ENCODE data around the gene BTRC. TPM values are rescaled to one million over a fixed set of nuclear protein-coding genes. Genes with fewer than 3 reads are reported as not detected.
A peak's percentile ranks its signal among the peaks of the same experiment; 100 is the strongest.

The BTRC gene
- polyA plus RNA-seq, 6 donors from 2014 or later, result 6.0 to 13.4 (median 8.3) TPM

DNA sequence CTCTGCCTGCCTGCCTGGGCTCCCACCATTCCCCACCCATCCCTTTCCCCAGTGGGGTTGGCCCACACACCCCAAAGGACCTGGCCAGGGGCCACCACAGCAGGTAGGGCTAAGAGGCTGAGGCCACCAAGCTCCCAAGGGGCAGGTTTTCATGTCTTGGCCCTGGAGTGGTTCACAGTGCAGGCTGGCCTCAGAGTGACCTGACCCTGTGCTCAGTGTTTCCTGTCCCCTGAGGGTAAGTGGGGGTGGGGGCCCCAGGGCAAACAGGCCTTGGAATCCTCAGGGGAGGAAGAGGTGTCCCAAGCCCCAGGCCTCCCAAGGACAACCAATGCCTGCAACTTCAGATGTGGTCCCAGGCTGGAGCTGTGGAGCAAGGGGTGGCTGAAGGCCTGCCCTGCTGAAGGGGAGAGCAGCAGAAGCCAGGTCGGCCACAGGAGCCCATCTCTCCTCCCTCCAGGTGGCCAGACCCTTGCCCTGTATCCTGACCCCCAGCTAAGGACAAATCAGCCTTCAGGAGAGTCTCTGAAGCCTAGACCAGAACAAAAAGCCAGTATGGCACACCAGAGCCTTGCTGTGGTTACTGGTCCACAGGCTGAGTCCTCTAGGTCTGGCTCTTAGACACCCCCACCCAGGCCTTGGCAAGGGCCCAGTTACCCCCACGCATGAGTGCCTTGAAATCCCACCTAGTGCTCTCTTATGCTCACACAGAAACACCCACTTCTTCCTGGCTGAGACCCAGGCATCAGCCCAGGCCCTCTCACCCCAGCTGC, 206.5 kb downstream of the BTRC start:
- no peak for DNase-seq
- Mint-ChIP-seq H3K4me3 (no peak overlapping the region), H3K4me1 (peaks cover 0 to 11% (median 0%) of the 10 kb centered on the region in 3 donors), H3K27me3 (peaks cover 4 to 40% (median 20%) of the 10 kb centered on the region in 3 donors), H3K9me3 (no peaks in the 10 kb centered on the region), H3K27ac (no peak overlapping the region), H3K36me3 (no peaks in the 10 kb centered on the region)
- ATAC-seq (ENCODE audit: low read depth in 2 of 2), result no peak

DNA sequence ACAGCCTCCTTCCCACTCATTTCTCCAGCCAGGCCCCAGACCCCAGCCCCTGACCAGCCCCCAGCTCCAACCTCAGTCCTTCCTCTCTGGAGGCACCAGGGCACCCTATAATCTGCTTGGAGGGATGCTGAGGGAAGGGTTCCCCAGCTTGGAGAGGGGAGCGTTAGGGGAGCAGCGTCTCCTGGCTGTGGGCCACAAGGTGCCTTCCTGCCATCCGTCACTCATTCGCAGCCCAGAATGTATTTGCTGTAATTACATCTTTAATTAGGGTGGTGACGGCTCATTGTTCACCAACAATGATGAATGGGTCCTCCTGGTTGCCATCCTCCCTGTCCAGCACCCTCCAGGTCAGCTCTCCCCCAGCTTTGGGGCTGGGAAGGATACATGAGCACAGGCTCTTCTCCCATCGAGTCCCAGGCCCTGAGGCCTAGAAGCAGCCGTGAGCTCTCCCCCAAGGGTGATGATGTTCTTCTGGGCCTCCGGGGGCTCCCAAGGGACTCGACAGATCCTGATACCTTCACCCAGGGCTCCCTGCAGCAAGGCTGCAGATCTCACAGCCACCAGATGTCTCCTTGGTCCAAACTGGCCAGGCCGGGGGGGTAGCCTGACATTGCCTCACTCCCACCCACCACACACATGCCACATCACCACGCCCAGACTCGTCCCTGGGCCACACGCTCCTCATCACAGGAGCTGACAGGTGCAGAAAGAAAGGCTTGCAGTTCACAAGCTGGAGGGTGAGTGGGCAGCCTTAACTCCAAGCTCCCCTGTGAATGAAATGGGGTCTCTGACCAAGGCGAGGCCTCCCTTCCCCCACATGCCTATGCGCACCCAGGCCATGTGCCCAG, 207.3 kb downstream of the BTRC start:
- H3K4me1 Mint-ChIP-seq, result peaks cover 3 to 12% (median 4%) of the 10 kb centered on the region in 3 donors
- H3K36me3 Mint-ChIP-seq, result no peaks in the 10 kb centered on the region
- H3K4me3 Mint-ChIP-seq, result no peak overlapping the region
- peaks cover 12 to 46% (median 27%) of the 10 kb centered on the region in 3 donors for H3K27me3 Mint-ChIP-seq
- H3K9me3 Mint-ChIP-seq, result no peaks in the 10 kb centered on the region
- no peak for DNase-seq
- ATAC-seq (ENCODE audit: low read depth in 2 of 2), result no peak
- no peak overlapping the region for H3K27ac Mint-ChIP-seq

DNA sequence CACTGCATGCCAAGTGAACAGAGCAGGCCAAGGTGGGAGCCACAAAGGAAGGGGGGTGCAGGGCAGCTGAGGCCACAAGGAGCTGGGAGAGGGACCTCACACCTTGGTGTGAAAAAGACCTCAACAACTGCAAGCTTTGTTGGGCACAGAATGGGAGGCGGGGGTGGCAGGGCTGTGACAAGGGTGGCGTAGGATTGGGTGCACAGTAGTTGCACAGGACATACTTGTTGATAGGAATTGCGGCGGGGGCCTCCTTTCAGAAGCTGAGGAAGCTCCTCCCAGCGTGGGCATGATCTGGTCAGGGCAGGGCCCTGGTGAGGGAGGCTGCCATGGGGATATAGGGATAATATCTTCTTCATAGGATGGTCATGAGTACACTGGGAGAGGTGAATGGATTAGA, 208.3 kb downstream of the BTRC start:
- H3K36me3 Mint-ChIP-seq, result no peaks in the 10 kb centered on the region
- H3K4me3 Mint-ChIP-seq, result peak overlapping the region in 1 of 8 donors; percentile 23
- ATAC-seq (ENCODE audit: low read depth in 2 of 2), result no peak
- no peak for DNase-seq
- peaks cover 8 to 15% (median 12%) of the 10 kb centered on the region in 3 donors for H3K4me1 Mint-ChIP-seq
- H3K9me3 Mint-ChIP-seq, result no peaks in the 10 kb centered on the region
- H3K27ac Mint-ChIP-seq, result peak overlapping the region in 3 of 6 donors; percentile 27 to 54 (median 52)
- H3K27me3 Mint-ChIP-seq, result peaks cover 18 to 56% (median 36%) of the 10 kb centered on the region in 3 donors

DNA sequence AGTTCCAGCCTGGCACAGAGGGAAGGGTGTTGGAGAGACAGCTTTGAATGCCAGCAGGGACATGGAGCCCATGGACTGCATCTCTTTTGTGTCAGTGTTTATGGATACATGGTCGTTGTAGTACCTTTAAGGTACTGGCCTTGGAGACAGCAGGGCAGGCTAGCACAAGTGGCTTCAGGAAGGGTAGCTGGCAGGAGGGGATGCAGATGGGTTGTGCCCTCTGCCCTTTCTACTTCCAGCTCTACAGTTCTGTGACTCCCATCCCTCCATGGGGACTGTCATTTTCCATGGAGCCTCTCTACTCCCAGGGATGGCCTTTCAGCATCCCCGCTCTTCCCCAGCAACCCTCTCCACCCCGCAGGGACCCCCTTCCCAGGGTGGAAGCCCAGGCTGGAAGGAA, 209.0 kb downstream of the BTRC start:
- Mint-ChIP-seq H3K27ac (no peak overlapping the region), H3K9me3 (no peaks in the 10 kb centered on the region), H3K4me1 (peaks cover 12 to 15% (median 15%) of the 10 kb centered on the region in 3 donors), H3K27me3 (peaks cover 23 to 64% (median 44%) of the 10 kb centered on the region in 3 donors), H3K36me3 (no peaks in the 10 kb centered on the region), H3K4me3 (peak overlapping the region in 1 of 8 donors; percentile 22)
- DNase-seq, result no peak
- ATAC-seq (ENCODE audit: low read depth in 2 of 2), result no peak

DNA sequence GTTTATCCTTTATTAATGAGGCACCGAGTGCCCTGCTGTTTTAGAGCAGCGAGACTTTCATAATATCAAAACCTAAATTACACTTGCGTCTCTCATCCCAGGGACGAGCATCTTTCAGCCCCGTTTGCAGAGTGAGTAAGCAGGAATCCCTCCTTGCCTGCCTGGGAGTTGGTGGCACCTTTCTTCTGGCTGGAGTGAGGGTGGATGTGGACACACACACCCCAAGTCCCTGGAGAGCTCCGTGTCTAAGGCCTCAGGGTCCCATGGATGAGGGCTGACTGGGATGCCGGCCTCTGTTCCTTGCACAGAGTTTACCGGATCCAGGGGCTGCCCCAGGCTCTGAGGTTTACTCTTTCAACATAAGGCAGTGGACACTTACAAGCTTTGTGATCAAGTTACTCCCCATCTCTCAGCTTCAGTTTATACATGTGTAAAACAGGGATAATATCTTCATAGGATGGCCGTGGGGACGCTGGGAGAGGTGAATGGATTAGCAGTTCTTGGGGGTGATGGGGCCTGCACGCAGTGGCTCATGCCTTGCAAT, 209.6 kb downstream of the BTRC start:
- no peaks in the 10 kb centered on the region for H3K9me3 Mint-ChIP-seq
- H3K27me3 Mint-ChIP-seq, result peaks cover 28 to 69% (median 50%) of the 10 kb centered on the region in 3 donors
- no peak for ATAC-seq (ENCODE audit: low read depth in 2 of 2)
- DNase-seq, result no peak
- H3K4me1 Mint-ChIP-seq, result peaks cover 11 to 15% (median 12%) of the 10 kb centered on the region in 3 donors
- no peaks in the 10 kb centered on the region for H3K36me3 Mint-ChIP-seq
- H3K27ac Mint-ChIP-seq, result peak overlapping the region in 1 of 6 donors; percentile 80
- H3K4me3 Mint-ChIP-seq, result no peak overlapping the region

DNA sequence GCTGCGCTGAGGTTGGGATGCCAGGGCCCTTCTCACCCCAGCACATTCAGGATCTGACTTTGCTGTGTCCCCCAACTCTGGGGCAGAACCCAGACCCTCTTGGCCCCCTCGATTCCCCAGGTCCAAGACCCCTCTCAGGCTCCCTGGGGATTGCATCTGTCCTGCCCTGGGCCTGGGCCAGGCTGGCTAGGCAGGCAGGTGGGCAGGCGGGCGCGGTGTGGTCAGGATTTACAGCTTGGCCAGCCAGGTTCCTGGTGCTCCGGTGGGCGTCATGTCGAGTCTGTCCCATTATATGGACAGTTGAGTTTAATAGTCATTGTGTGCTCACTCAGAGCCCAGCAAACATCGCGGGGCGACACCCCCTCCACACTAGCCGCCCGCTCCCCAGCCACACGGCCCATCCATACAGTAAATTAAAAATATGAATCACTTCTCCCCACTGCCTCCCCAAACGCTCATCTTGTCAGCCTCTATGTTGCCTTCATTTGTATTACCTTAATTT, 210.6 kb downstream of the BTRC start:
- Mint-ChIP-seq H3K27ac (no peak overlapping the region), H3K36me3 (no peaks in the 10 kb centered on the region), H3K4me1 (peaks cover 11 to 17% (median 16%) of the 10 kb centered on the region in 3 donors), H3K9me3 (no peaks in the 10 kb centered on the region), H3K27me3 (peaks cover 28 to 79% (median 59%) of the 10 kb centered on the region in 3 donors), H3K4me3 (no peak overlapping the region)
- ATAC-seq (ENCODE audit: low read depth in 2 of 2) (no peak), DNase-seq (no peak)

DNA sequence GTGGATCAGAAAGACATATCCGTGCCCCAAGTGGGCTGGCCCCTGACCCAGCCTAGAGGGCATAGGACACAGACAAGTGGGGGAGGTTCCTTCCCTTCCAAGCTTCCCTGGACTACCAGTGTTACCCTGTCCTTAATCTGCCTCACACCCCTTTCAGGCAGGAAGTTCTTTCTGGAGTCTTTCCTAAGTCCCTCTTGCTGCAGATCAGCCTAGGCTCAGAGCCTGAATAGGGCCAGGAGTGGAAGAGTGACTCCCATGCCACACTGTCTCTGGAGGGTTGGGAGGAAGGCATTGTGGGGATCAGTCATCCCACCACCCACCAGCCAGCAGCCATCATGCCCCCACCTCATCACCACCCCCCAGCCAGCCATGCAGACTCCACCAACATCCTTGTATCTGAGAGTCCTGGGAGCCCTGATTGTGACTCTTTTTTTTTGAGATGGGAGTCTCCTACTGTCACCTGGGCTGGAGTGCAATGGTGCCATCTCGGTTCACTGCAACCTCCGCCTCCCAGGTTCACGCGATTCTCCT, 211.5 kb downstream of the BTRC start:
- Mint-ChIP-seq H3K9me3 (no peaks in the 10 kb centered on the region), H3K27ac (no peak overlapping the region), H3K4me3 (peak overlapping the region in 2 of 8 donors; percentile 9 to 68), H3K4me1 (peaks cover 13 to 21% (median 16%) of the 10 kb centered on the region in 3 donors), H3K27me3 (peaks cover 28 to 83% (median 64%) of the 10 kb centered on the region in 3 donors), H3K36me3 (no peaks in the 10 kb centered on the region)
- no peak for ATAC-seq (ENCODE audit: low read depth in 2 of 2)
- DNase-seq, result no peak

DNA sequence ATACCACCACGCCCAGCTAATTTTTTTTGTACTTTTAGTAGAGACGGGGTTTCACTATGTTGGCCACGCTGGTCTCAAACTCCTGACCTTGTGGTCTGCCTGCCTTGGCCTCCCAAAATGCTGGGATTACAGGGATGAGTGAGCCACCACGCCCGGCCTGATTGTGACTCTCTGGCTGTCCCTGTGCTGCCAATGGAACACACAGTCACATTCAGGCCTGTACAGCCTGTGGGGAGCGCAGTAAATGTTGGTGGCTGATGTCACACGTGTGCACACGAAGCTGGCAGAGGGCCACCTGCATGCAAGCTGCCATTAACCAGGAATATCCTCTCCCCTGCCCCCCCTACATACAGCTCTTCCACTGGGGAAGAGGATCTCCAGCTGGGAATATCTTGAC, 212.0 kb downstream of the BTRC start:
- Mint-ChIP-seq H3K27me3 (peaks cover 28 to 80% (median 64%) of the 10 kb centered on the region in 3 donors), H3K4me3 (peak overlapping the region in 1 of 8 donors; percentile 47), H3K27ac (no peak overlapping the region), H3K9me3 (no peaks in the 10 kb centered on the region), H3K36me3 (no peaks in the 10 kb centered on the region), H3K4me1 (peaks cover 13 to 21% (median 21%) of the 10 kb centered on the region in 3 donors)
- DNase-seq (no peak), ATAC-seq (ENCODE audit: low read depth in 2 of 2) (no peak)

DNA sequence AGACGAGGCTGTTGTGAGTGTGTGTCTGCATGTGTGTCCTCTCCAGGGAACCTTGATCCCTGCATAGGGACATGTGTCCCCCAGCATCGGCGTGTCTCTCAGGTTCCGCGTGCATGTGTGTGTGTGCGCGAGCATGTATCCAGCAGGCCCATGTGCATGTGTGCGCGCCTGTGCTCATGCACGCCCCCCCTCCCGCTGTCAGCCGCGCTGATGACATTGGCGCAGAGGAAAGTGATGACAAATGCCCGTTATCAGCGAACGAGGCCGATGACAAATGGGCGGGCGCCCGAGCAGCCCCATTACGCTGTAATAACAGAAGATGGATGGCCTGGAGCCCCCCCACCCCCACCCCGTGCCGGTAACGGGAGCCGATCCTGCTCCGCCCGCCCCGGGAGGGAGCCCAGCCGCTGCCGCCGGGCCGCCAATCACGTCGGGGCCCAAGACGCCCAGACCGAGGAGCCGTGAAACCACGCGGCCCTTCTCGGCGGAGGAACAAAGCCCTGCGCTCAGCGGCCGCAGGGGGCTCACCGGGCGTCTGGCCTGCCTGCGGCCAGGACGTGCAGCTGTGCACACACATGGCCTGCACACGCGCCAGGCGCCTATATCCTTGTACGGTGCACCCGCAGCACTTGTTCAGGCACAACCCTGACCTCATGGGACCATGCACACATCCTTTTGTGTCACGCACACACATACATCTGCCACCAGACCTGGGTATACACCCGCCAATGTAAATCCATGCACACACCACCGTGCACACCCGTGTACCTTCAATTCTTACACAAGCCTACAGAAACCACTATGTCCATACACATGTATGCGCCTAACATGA, 212.6 kb downstream of the BTRC start:
- H3K27ac Mint-ChIP-seq, result peak overlapping the region in 1 of 6 donors; percentile 9
- no peaks in the 10 kb centered on the region for H3K36me3 Mint-ChIP-seq
- no peaks in the 10 kb centered on the region for H3K9me3 Mint-ChIP-seq
- H3K4me3 Mint-ChIP-seq, result peak overlapping the region in 5 of 8 donors; percentile 8 to 68 (median 47)
- peaks cover 28 to 74% (median 64%) of the 10 kb centered on the region in 3 donors for H3K27me3 Mint-ChIP-seq
- ATAC-seq (ENCODE audit: low read depth in 2 of 2) (no peak), DNase-seq (peak; percentile 18)
- H3K4me1 Mint-ChIP-seq, result peaks cover 13 to 23% (median 21%) of the 10 kb centered on the region in 3 donors

DNA sequence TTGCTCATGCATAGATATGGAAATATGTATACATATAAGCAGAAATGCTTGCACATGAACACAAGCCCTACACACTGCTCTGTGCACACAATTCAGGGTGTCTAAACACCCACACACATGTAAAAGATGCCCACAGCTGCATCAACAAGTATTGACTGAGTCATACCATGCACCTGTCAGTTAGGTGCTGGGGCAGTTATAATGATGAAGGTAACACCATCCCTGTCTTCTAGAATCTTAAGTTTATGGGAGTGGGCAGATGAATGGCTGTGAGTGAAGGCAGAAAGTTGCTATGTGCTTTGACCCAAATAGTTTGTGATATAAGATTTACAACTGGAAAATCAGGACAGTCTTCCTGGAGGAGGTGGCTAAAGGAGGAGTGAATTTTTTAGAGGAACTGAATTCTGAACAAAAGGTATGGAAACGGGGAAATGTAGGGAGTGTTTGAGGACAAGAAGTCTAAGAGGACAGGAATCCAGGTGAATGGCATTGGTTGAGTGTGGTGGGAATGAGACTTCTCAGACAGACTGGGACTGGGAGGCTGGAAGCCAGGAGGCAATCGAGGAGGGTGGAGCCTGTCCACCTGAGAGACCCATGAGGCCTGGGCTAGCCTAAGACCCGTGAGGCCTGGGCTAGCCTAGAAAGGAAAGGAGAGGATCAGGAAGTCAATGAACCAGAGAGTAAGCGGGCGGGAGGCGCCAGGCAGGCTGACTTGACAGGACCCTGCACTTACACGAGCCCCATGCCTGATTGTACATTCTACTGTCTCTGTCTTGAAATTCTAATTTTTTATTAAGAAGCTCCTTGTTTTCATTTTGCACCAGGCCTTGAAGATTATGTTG, 213.4 kb downstream of the BTRC start:
- H3K27me3 Mint-ChIP-seq, result peaks cover 28 to 69% (median 64%) of the 10 kb centered on the region in 3 donors
- no peak for DNase-seq
- H3K4me1 Mint-ChIP-seq, result peaks cover 13 to 23% (median 21%) of the 10 kb centered on the region in 3 donors
- no peak for ATAC-seq (ENCODE audit: low read depth in 2 of 2)
- H3K36me3 Mint-ChIP-seq, result no peaks in the 10 kb centered on the region
- H3K9me3 Mint-ChIP-seq, result no peaks in the 10 kb centered on the region
- H3K4me3 Mint-ChIP-seq, result peak overlapping the region in 6 of 8 donors; percentile 8 to 63 (median 43)
- no peak overlapping the region for H3K27ac Mint-ChIP-seq

DNA sequence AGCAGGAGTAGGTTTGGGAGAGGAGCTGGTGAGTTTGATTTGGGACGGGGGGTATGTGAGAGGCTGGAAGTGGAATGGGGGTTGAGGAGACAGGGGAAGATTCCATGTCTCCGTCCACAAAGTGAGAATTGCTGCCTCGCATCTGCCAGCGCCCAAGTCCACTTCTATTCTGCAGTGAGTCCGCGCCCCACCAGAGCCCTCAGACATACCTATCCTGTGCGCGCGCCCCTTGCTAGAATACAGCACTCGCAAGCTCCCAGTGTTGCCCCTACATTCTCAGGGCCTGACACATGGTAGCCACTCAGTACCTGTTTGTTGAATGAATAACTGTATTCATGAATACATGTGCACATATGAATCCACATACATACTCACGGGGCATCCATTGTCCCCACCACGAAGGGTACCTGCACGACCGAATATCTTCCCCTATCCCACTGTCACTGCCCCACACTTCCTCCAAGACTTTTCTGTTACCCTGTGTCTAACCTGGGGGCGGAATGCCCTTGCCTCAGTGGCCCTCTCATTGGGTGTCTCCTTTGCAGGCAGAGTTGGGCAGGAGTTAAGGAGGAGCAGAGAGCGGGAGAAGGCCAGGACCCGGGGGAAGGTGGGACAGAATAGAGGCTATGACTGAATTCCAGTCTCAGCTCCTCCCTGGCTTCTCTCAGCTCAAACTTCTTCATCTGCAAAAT, 214.2 kb downstream of the BTRC start:
- DNase-seq (no peak), ATAC-seq (ENCODE audit: low read depth in 2 of 2) (no peak)
- Mint-ChIP-seq H3K4me1 (peaks cover 13 to 23% (median 21%) of the 10 kb centered on the region in 3 donors), H3K9me3 (no peaks in the 10 kb centered on the region), H3K4me3 (peak overlapping the region; percentile 16 to 86 (median 60)), H3K36me3 (no peaks in the 10 kb centered on the region), H3K27me3 (peaks cover 28 to 64% (median 64%) of the 10 kb centered on the region in 3 donors), H3K27ac (peak overlapping the region in 3 of 6 donors; percentile 2 to 34 (median 32))
